Neural progenitor cell (in vitro differentiated cells): ENCODE results near the gene TMED3. TPM values are rescaled to one million over a fixed set of nuclear protein-coding genes. Genes with fewer than 3 reads are reported as not detected.

Experiments
- DNase-seq: peaks from one replicate; pipeline ENCODE4 v3.0.0-alpha.2; 2016; ENCODE audit warnings: low spot score
- H2AFZ ChIP-seq: fragments of 200-600 bp; sonication (generic); replicated peaks from 2 replicates; pipeline ENCODE4 v1.6.1; 2016; ENCODE audit warnings: antibody characterized with exemption
- H3F3A ChIP-seq: fragments of 200-600 bp; sonication (generic); 2 replicates; pipeline ENCODE4 v1.6.1; 2016; ENCODE audit warnings: antibody characterized with exemption, low read depth
- H3K27ac ChIP-seq: fragments of 200-600 bp; sonication (generic); 2 replicates; pipeline ENCODE4 v1.5.1; 2016; ENCODE audit warnings: mild to moderate bottlenecking
- H3K27me3 ChIP-seq: fragments of 200-600 bp; sonication (generic); 2 replicates; pipeline ENCODE4 v1.6.1; 2016; ENCODE audit warnings: mild to moderate bottlenecking, moderate library complexity
- H3K36me3 ChIP-seq: fragments of 200-600 bp; sonication (generic); 2 replicates; pipeline ENCODE4 v1.5.1; 2016
- H3K4me1 ChIP-seq: fragments of 200-600 bp; sonication (generic); 2 replicates; pipeline ENCODE4 v1.6.1; 2016; ENCODE audit warnings: mixed run types
- H3K4me2 ChIP-seq: fragments of 200-600 bp; sonication (generic); 2 replicates; pipeline ENCODE4 v1.6.1; 2016
- H3K4me3 ChIP-seq: fragments of 200-600 bp; sonication (generic); 2 replicates; pipeline ENCODE4 v1.5.1; 2016
- H3K79me2 ChIP-seq: fragments of 200-600 bp; sonication (generic); 2 replicates; pipeline ENCODE4 v1.6.1; 2016; ENCODE audit warnings: low read depth
- H3K9ac ChIP-seq: fragments of 200-600 bp; sonication (generic); 2 replicates; pipeline ENCODE4 v1.6.1; 2016
- H3K9me3 ChIP-seq: fragments of 200-600 bp; sonication (generic); 2 replicates; pipeline ENCODE4 v1.5.1; 2016; ENCODE audit warnings: low read depth
- H4K20me1 ChIP-seq: fragments of 200-600 bp; sonication (generic); 2 replicates; pipeline ENCODE4 v1.6.1; 2016; ENCODE audit warnings: low read depth
- H3K27ac Mint-ChIP-seq: 3 replicates; pipeline ENCODE4 v1.8.0; 2021; ENCODE audit warnings: mixed read lengths
- H3K27me3 Mint-ChIP-seq: 2 replicates; pipeline ENCODE4 v1.8.0; 2022; ENCODE audit warnings: low read depth, mild to moderate bottlenecking, inconsistent platforms, moderate library complexity, mixed read lengths; ENCODE audit not compliant: insufficient read depth
- H3K36me3 Mint-ChIP-seq: 3 replicates; pipeline ENCODE4 v1.8.0; 2021; ENCODE audit warnings: mixed read lengths
- H3K4me1 Mint-ChIP-seq: 3 replicates; pipeline ENCODE4 v1.8.0; 2021; ENCODE audit warnings: mixed read lengths
- H3K4me3 Mint-ChIP-seq: 3 replicates; pipeline ENCODE4 v1.8.0; 2021; ENCODE audit warnings: mild to moderate bottlenecking, moderate library complexity, mixed read lengths
- H3K9me3 Mint-ChIP-seq: 3 replicates; pipeline ENCODE4 v1.8.0; 2020; ENCODE audit warnings: mixed read lengths
- EZH2 ChIP-seq: fragments of 200-600 bp; sonication (generic); IDR thresholded peaks from 2 replicates; pipeline ENCODE4 v1.6.1; 2017; ENCODE audit warnings: antibody characterized with exemption, mild to moderate bottlenecking, moderate library complexity
- EZH2phosphoT487 ChIP-seq: fragments of 200-600 bp; sonication (generic); IDR thresholded peaks from 2 replicates; pipeline ENCODE4 v1.6.1; 2017; ENCODE audit warnings: antibody characterized with exemption
- total RNA-seq: library from RNA; depleted of rRNA; stranded (reverse); fragments of >200 nt; gene quantifications from 2 replicates; pipeline ENCODE4 v1.2.3, GENCODE V29; 2015; ENCODE audit warnings: low replicate concordance
- TF ChIP-seq, protein P1 (sequence below): fragments of 200-600 bp; sonication (generic); IDR thresholded peaks from 2 replicates; pipeline ENCODE4 v1.5.1; 2017; ENCODE audit warnings: antibody characterized with exemption, mild to moderate bottlenecking

TMED3 gene
- total RNA-seq, 1 donor from 2014 or later, result 28.5 TPM

DNA sequence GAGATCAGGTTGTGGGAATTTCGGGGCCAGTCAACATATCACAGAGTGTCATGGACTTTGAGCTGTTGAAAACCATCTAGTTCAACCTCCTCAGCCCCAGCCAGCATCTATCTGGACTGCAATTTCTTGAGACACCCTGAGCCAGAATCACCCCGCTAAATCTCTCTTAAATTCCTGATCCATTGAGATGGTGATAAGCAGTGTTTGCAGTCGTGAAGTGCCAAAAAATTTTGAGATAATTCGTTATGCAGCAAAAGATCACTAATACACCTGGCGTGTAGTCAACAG lies 29.3 kb downstream of the TMED3 start:
- Histone ChIP-seq H3K4me3 (no peak overlapping the region), H3K36me3 (no peaks in the 10 kb centered on the region), H3K27ac (no peak overlapping the region), H3K9me3 (no peaks in the 10 kb centered on the region), H3K9ac (no peak overlapping the region), H3K4me1 (no peaks in the 10 kb centered on the region), H3F3A (no peaks in the 10 kb centered on the region), H3K27me3 (no peaks in the 10 kb centered on the region), H2AFZ (no peak overlapping the region), H3K79me2 (no peaks in the 10 kb centered on the region), H4K20me1 (no peaks in the 10 kb centered on the region), H3K4me2 (no peak overlapping the region)
- TF ChIP-seq EZH2phosphoT487 (no peak), EZH2 (no peak)
- TF ChIP-seq, protein P1, sequence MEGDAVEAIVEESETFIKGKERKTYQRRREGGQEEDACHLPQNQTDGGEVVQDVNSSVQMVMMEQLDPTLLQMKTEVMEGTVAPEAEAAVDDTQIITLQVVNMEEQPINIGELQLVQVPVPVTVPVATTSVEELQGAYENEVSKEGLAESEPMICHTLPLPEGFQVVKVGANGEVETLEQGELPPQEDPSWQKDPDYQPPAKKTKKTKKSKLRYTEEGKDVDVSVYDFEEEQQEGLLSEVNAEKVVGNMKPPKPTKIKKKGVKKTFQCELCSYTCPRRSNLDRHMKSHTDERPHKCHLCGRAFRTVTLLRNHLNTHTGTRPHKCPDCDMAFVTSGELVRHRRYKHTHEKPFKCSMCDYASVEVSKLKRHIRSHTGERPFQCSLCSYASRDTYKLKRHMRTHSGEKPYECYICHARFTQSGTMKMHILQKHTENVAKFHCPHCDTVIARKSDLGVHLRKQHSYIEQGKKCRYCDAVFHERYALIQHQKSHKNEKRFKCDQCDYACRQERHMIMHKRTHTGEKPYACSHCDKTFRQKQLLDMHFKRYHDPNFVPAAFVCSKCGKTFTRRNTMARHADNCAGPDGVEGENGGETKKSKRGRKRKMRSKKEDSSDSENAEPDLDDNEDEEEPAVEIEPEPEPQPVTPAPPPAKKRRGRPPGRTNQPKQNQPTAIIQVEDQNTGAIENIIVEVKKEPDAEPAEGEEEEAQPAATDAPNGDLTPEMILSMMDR, result no peak
- Mint-ChIP-seq H3K9me3 (peaks cover 5% of the 10 kb centered on the region), H3K4me3 (no peak overlapping the region), H3K36me3 (no peaks in the 10 kb centered on the region), H3K4me1 (no peaks in the 10 kb centered on the region), H3K27me3 (no peaks in the 10 kb centered on the region), H3K27ac (no peak overlapping the region)
- no peak for DNase-seq

DNA sequence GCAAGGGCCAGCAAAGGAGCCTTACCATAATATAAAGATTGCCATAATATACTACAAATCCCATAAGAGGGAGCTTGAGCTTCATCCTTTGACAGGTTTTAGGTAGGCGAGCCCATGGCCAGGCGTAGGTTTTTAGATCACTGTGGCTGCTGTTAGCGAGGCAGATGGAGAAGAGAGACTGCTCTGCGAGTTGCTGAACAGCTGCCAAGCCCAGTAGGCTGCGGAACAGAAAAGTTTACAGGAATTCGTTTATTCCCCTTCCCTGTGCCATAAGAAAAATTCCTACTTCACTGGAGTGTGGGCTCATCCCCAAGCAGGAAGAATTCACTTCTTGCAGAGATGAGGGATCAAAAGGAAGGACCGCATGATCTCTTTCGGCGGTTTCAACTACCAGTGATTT lies 30.5 kb downstream of the TMED3 start:
- no peaks in the 10 kb centered on the region for H3K27me3 ChIP-seq
- no peak for DNase-seq
- Mint-ChIP-seq H3K27ac (no peak overlapping the region), H3K4me1 (no peaks in the 10 kb centered on the region), H3K36me3 (no peaks in the 10 kb centered on the region), H3K4me3 (no peak overlapping the region), H3K27me3 (no peaks in the 10 kb centered on the region), H3K9me3 (peaks cover 5% of the 10 kb centered on the region)
- H2AFZ ChIP-seq, result no peak overlapping the region
- TF ChIP-seq EZH2, result no peak
- no peak for TF ChIP-seq EZH2phosphoT487
- TF ChIP-seq, protein P1, result no peak
- H3K36me3 ChIP-seq, result no peaks in the 10 kb centered on the region
- H4K20me1 ChIP-seq, result no peaks in the 10 kb centered on the region
- H3K79me2 ChIP-seq, result no peaks in the 10 kb centered on the region
- no peaks in the 10 kb centered on the region for H3F3A ChIP-seq
- H3K9ac ChIP-seq, result no peak overlapping the region
- H3K9me3 ChIP-seq, result no peaks in the 10 kb centered on the region
- no peak overlapping the region for H3K4me3 ChIP-seq
- no peak overlapping the region for H3K4me2 ChIP-seq
- H3K27ac ChIP-seq, result no peak overlapping the region
- H3K4me1 ChIP-seq, result no peaks in the 10 kb centered on the region

DNA sequence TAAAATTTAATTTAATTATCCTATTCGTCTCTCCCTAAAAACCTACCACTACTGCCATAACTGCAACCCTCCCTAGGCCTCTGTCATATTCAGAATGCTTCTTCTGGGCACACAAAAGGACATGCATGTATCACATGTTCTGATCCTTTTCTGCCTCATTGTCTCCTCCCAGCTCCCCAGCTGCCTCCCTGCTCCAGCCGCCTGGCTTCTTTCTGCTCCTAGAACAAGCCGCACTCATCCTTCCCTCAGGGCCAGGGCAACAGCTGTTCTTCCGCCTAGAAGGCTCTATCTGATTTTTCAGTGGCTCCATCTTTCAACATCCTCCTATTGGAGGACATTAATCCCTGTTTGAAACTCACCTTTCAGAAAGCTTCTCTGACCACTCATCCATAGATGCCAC lies 38.6 kb downstream of the TMED3 start:
- Mint-ChIP-seq H3K9me3 (no peaks in the 10 kb centered on the region), H3K27me3 (no peaks in the 10 kb centered on the region), H3K27ac (no peak overlapping the region), H3K4me3 (no peak overlapping the region), H3K36me3 (no peaks in the 10 kb centered on the region), H3K4me1 (no peaks in the 10 kb centered on the region)
- no peaks in the 10 kb centered on the region for H3K4me1 ChIP-seq
- H3K4me3 ChIP-seq, result no peak overlapping the region
- H3K9me3 ChIP-seq, result no peaks in the 10 kb centered on the region
- H4K20me1 ChIP-seq, result no peaks in the 10 kb centered on the region
- no peak for DNase-seq
- no peaks in the 10 kb centered on the region for H3K36me3 ChIP-seq
- no peak overlapping the region for H2AFZ ChIP-seq
- H3K79me2 ChIP-seq, result no peaks in the 10 kb centered on the region
- H3F3A ChIP-seq, result no peaks in the 10 kb centered on the region
- no peak overlapping the region for H3K27ac ChIP-seq
- H3K27me3 ChIP-seq, result no peaks in the 10 kb centered on the region
- TF ChIP-seq EZH2 (no peak), EZH2phosphoT487 (no peak)
- TF ChIP-seq, protein P1, result no peak
- no peak overlapping the region for H3K4me2 ChIP-seq
- no peak overlapping the region for H3K9ac ChIP-seq

DNA sequence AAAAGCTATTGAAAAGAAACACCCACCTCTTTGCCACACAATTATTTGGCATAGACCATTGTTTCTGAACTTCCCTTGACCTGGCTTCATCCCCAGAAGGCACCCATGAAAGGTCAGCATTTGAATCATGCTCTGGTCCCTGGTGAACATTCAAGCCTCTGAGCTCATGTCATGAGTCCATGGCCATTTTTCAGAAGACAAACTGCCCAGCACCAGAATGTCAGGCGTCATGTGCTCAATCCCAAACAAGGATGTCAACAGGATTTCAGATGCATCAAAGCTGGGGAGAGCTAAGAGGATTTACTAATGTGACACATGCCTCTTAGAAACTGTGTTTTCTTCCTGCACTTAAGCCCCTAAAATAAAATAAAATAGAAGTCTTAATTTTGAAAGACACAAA lies 41.3 kb downstream of the TMED3 start:
- H4K20me1 ChIP-seq, result no peaks in the 10 kb centered on the region
- no peak overlapping the region for H2AFZ ChIP-seq
- no peaks in the 10 kb centered on the region for H3K27me3 Mint-ChIP-seq
- no peak overlapping the region for H3K4me3 Mint-ChIP-seq
- H3K9ac ChIP-seq, result no peak overlapping the region
- H3K9me3 ChIP-seq, result no peaks in the 10 kb centered on the region
- DNase-seq, result no peak
- no peaks in the 10 kb centered on the region for H3K9me3 Mint-ChIP-seq
- no peaks in the 10 kb centered on the region for H3K79me2 ChIP-seq
- H3K27ac Mint-ChIP-seq, result no peak overlapping the region
- no peaks in the 10 kb centered on the region for H3K36me3 ChIP-seq
- no peaks in the 10 kb centered on the region for H3K36me3 Mint-ChIP-seq
- no peaks in the 10 kb centered on the region for H3K4me1 ChIP-seq
- no peak overlapping the region for H3K4me2 ChIP-seq
- H3K4me3 ChIP-seq, result no peak overlapping the region
- no peaks in the 10 kb centered on the region for H3F3A ChIP-seq
- H3K4me1 Mint-ChIP-seq, result no peaks in the 10 kb centered on the region
- TF ChIP-seq EZH2phosphoT487 (no peak), EZH2 (no peak)
- TF ChIP-seq, protein P1, result no peak
- no peaks in the 10 kb centered on the region for H3K27me3 ChIP-seq
- no peak overlapping the region for H3K27ac ChIP-seq
